Measurements from ENCODE around the gene TTC21B.

The TTC21B gene

DNA sequence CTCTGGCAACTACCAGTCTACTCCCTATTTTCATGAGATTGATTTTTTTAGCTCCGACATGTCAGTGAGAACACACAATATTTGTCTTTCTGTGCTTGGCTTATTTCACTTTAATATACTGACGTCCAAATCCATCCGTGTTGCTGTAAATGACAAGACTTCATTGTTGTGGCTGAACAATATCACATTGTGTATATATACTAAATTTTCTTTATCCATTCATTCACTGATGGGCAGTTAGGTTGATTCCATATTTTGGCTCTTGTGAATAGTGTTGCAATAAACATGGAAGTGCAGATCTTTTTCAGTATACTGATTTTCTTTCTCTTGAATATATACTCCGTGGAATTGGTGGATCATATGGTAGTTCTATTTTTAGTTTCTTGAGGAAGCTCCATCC, 5.8 kb upstream of the TTC21B start:
- H3K9me3 ChIP-seq (ENCODE audit: insufficient read depth, low read length) = no peaks in the 10 kb centered on the region
- no peak overlapping the region for H3K27ac ChIP-seq (ENCODE audit: low read depth, low read length)
- no peak overlapping the region for H3K9ac ChIP-seq (ENCODE audit: low read length)
- no peaks in the 10 kb centered on the region for H3K27me3 ChIP-seq (ENCODE audit: low read length)
- H3K4me2 ChIP-seq (ENCODE audit: low read depth, low read length, poor library complexity, severe bottlenecking) = no peak overlapping the region
- H3K9me2 ChIP-seq (replicated peaks; ENCODE audit: insufficient read depth, low read length) = no peaks in the 10 kb centered on the region
- H3K36me3 ChIP-seq (ENCODE audit: low read length) = no peaks in the 10 kb centered on the region
- no peaks in the 10 kb centered on the region for H3K79me2 ChIP-seq (ENCODE audit: insufficient read depth, low read length)
- no peak overlapping the region for H2AFZ ChIP-seq (ENCODE audit: low read depth, low read length, severe bottlenecking)
- H4K20me1 ChIP-seq (ENCODE audit: low read depth, low read length) = no peaks in the 10 kb centered on the region
- no peak for TF ChIP-seq EZH2phosphoT487 (conservative IDR thresholded peaks at IDR 0.05; ENCODE audit: low read length)
- TF ChIP-seq, protein P1, sequence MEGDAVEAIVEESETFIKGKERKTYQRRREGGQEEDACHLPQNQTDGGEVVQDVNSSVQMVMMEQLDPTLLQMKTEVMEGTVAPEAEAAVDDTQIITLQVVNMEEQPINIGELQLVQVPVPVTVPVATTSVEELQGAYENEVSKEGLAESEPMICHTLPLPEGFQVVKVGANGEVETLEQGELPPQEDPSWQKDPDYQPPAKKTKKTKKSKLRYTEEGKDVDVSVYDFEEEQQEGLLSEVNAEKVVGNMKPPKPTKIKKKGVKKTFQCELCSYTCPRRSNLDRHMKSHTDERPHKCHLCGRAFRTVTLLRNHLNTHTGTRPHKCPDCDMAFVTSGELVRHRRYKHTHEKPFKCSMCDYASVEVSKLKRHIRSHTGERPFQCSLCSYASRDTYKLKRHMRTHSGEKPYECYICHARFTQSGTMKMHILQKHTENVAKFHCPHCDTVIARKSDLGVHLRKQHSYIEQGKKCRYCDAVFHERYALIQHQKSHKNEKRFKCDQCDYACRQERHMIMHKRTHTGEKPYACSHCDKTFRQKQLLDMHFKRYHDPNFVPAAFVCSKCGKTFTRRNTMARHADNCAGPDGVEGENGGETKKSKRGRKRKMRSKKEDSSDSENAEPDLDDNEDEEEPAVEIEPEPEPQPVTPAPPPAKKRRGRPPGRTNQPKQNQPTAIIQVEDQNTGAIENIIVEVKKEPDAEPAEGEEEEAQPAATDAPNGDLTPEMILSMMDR (IDR thresholded peaks at IDR 0.05; ENCODE audit: insufficient read depth, low read length, poor library complexity, severe bottlenecking) = no peak
- H3K4me3 ChIP-seq (ENCODE audit: insufficient read depth, low read length, poor library complexity, severe bottlenecking) = no peak overlapping the region
- no peaks in the 10 kb centered on the region; the same call in 1 of the 2 replicates for H3F3A ChIP-seq (ENCODE audit: insufficient read depth)

DNA sequence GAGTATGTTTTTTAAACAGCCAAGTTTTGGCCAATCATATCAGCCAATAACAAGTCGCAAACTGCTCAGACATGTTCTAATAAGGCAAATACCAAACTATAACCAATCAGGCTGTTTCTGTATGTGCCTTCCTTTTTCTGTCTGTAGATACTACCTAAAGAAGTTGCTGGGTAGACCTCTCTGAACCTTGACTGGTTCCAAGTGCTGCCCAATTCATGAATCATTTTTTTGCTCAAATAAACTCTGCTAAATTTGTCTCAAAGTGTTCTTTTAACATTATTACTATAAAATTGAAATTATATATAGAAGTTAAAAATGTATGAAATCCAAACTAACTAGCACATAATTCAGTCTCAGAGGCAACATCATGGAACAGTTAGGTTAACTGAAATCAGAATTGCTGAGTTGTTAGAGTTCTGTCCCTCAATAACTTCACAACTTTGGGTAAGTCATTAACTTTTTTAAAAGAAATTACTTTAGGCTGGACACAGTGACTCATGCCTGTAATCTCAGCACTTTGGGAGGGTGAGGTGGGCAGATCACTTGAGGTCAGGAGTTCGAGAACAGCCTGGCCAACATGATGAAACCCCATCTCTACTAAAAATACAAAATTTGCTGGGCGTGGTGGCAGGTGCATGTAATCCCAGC, 4.9 kb upstream of the TTC21B start:
- Histone ChIP-seq H3K9ac (ENCODE audit: low read length) (no peak overlapping the region), H3K4me2 (ENCODE audit: low read depth, low read length, poor library complexity, severe bottlenecking) (no peak overlapping the region), H2AFZ (ENCODE audit: low read depth, low read length, severe bottlenecking) (no peak overlapping the region), H3K27ac (ENCODE audit: low read depth, low read length) (no peak overlapping the region), H3K36me3 (ENCODE audit: low read length) (no peaks in the 10 kb centered on the region), H3F3A (ENCODE audit: insufficient read depth) (no peaks in the 10 kb centered on the region; the same call in 1 of the 2 replicates), H3K4me3 (ENCODE audit: insufficient read depth, low read length, poor library complexity, severe bottlenecking) (no peak overlapping the region), H3K27me3 (ENCODE audit: low read length) (no peaks in the 10 kb centered on the region), H3K79me2 (ENCODE audit: insufficient read depth, low read length) (no peaks in the 10 kb centered on the region), H3K9me2 (replicated peaks; ENCODE audit: insufficient read depth, low read length) (no peaks in the 10 kb centered on the region), H3K9me3 (ENCODE audit: insufficient read depth, low read length) (no peaks in the 10 kb centered on the region), H4K20me1 (ENCODE audit: low read depth, low read length) (no peaks in the 10 kb centered on the region)
- TF ChIP-seq, protein P1 (IDR thresholded peaks at IDR 0.05; ENCODE audit: insufficient read depth, low read length, poor library complexity, severe bottlenecking) = no peak
- no peak for TF ChIP-seq EZH2phosphoT487 (conservative IDR thresholded peaks at IDR 0.05; ENCODE audit: low read length)

DNA sequence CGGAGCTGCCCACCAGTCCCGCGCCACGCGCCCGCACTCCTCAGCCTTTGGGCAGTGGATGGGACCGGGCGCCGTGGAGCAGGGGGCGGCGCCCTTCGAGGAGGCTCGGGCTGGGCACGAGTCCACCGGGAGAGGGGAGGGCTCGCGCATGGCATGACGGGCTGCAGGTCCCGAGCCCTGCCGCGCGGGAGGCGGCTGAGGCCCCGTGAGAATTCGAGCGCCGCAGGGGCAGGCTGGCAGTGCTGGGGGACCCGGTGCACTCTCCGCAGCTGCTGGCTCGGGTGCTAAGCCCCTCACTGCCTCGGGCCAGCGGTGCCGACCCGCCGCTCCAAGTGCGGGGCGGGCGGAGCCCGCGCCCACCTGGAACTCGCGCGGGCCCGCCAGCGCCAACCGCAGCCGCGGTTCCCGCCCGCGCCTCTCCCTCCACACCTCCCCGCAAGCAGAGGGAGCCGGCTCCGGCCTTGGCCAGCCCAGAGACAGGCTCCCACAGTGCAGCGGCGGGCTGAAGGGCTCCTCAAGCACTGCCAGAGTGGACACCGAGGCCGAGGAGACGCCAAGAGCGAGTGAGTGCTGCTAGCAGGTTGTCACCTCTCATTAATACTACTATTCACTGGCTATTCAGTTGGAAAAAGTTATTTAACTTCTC, 3.6 kb upstream of the TTC21B start:
- no peaks in the 10 kb centered on the region for H4K20me1 ChIP-seq (ENCODE audit: low read depth, low read length)
- no peaks in the 10 kb centered on the region for H3K9me2 ChIP-seq (replicated peaks; ENCODE audit: insufficient read depth, low read length)
- no peak overlapping the region for H3K4me3 ChIP-seq (ENCODE audit: insufficient read depth, low read length, poor library complexity, severe bottlenecking)
- H3F3A ChIP-seq (ENCODE audit: insufficient read depth) = peaks cover 3% of the 10 kb centered on the region; the same call in 1 of the 2 replicates
- H3K27me3 ChIP-seq (ENCODE audit: low read length) = no peaks in the 10 kb centered on the region
- no peak overlapping the region for H2AFZ ChIP-seq (ENCODE audit: low read depth, low read length, severe bottlenecking)
- TF ChIP-seq, protein P1 (IDR thresholded peaks at IDR 0.05; ENCODE audit: insufficient read depth, low read length, poor library complexity, severe bottlenecking) = no peak
- TF ChIP-seq EZH2phosphoT487 (conservative IDR thresholded peaks at IDR 0.05; ENCODE audit: low read length) = no peak
- H3K79me2 ChIP-seq (ENCODE audit: insufficient read depth, low read length) = no peaks in the 10 kb centered on the region; the same call in 1 of the 2 replicates
- H3K4me2 ChIP-seq (ENCODE audit: low read depth, low read length, poor library complexity, severe bottlenecking) = no peak overlapping the region
- H3K9ac ChIP-seq (ENCODE audit: low read length) = no peak overlapping the region
- no peaks in the 10 kb centered on the region for H3K9me3 ChIP-seq (ENCODE audit: insufficient read depth, low read length)
- H3K36me3 ChIP-seq (ENCODE audit: low read length) = no peaks in the 10 kb centered on the region
- H3K27ac ChIP-seq (ENCODE audit: low read depth, low read length) = no peak overlapping the region
